Stimulated activated CD4-positive, alpha-beta T cell treated with anti-CD3 and anti-CD28 coated beads, Interleukin-12 subunit alpha, Interleukin-12 subunit beta, amount 100 ng/mL, for 48 hours (primary cell): ENCODE data around the gene FTSJ1.
A peak's percentile ranks its signal among the peaks of the same experiment; 100 is the strongest.
"Not testable (repeated sequence)": the region's sequence is repeated elsewhere in the genome, so short reads cannot be mapped to it uniquely, and the experiment has no call there.

Experiments
- DNase-seq, 3 donors: peaks; one replicate each; pipeline ENCODE4 v3.0.0-alpha.2; 2020; ENCODE audit warnings: low read depth in 2 of 3, low spot score in 1 of 3

FTSJ1 gene

GRCh38 chrX:48520976-48521352 is 45.0 kb downstream of the FTSJ1 start:
- DNase-seq = no peak

DNA sequence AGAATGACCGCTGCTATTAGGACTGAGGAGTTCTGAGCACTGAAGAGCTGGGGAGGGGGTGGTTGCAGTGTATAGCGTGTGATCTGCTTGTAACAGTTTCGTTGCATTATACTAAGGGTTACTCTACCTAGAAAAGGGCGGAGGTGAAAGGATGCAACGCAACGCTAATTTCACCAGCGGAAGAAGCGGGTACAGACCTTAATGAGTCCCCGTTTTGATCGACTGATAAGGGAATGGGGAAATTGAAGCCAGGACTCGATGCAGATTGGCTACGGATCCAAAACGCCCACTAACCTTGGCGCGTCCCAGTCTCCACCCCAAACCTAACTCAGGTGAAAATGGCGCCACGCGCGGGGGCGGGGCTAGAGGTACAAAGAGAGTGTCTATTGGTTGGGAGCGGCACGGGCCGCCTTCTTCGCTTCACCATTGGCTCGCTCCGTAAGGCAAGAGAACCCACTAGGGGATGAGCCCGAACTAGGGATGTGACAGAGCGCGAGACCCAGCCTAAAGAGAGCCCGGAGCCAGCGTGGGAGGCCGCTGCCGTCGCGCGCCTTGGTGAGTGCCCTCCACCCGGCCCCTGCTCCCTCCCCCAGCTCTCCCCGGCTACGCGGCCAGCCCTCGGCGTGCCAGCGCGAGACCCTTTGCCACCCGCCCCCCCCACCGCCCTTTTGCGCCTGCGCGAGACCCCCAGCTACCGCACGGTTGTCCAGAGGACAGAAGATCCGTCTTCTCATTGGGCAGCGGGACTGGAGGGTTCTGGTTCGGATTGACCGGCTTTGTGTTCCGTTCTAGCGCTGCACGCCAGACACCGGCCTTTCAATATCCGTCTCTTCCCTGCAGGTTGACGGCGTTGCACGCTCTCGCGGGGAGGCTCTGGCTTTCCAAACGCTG is 45.6 kb downstream of the FTSJ1 start, which contains the start of gene EBP:
TSS of gene EBP (plus strand) at position 456 of the 891 bp plus-strand sequence. CDS start 1,964 bp downstream, outside the sequence.
- peak; percentile 88 to 93 (median 90) for DNase-seq

DNA sequence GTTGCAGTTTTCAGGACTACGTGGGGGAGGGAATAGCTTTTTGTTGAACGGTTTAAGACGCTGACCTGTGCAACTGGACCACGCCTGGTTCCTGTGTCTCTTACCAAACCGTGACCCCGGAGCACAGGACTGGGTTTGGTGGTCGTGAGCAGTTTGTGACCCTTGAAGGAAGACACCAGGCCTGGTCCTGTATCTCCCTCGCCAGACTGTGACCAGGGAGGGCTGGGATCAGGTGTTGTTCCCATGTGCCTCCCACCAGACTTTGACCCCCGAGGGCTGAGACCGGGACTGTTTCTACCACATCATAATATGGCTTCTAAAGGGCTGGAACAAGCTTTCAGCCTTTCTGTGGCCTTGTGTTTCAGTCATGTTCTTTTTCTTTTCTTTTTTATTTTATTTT is 46.3 kb downstream of the FTSJ1 start:
- DNase-seq = no peak

- no peak for DNase-seq
Measured at GRCh38 chrX:48523682-48524081, 47.7 kb downstream of the FTSJ1 start.

DNA sequence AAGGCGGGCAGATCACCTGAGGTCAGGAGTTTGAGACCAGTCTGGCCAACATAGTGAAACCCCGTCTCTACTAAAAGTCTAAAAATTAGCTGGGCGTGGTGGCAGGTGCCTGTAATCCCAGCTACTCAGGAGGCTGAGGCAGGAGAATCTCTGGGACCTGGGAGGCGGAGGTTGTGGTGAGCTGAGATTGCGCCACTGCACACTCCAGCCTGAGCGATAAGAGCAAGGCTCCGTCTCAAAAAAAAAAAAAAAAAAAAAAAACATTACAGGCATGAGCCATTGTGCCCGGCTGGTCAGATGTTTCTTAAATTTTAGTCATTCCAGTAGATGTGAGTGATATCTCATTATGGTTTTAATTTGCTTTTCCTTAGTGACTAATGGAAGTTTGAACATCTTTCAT is 49.9 kb downstream of the FTSJ1 start:
- DNase-seq = not testable (repeated sequence)

GRCh38 chrX:48530736-48531135 is 54.7 kb downstream of the FTSJ1 start:
- no peak for DNase-seq

DNA sequence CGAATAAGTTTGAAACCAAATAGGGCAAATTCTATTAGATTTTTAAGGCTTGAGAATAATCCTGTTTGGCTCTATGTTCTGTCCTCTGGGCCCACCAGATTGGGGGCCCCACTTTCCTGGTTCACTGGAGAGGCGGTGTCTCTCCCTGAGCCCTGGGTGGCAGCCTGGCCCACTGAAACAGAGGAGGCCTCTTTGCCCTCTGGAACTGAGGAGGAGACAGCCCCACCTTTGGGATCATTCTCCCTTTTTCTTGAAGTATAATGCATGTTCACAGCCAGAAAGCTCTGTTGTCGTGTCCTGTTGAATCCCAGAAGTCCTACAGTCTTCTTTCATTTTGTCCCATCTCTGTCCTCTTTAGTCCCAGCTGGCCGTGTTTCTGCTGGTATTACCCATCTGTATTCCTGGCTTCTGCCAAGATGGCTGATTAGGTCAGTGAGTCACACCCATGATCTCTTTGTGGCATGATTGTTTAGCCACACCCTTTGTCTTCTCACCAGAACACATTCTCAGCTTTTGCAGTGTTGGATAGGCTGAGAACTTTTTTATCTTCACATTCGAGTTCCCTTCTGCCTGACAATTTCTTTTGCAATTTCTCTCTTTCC is 55.5 kb downstream of the FTSJ1 start:
- no peak for DNase-seq

- no peak for DNase-seq
Measured at GRCh38 chrX:48532161-48532560, 56.2 kb downstream of the FTSJ1 start.

DNA sequence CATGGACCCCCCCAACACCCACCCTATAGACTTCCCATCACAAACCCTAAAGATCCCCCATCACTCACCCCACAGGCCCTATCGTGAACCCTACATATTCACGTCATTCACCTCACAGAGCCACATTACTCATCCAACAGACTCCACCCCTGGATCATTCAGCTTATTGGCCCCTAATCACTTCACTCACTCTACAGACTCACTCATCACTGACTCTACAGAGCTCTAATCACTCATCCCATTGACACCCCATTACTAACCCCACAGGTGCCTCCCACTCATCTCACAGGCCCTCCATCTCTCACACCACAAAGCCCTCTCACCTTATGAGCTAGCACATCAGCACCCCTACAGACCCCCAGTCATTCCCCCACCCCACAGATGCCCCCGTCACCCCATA is 57.2 kb downstream of the FTSJ1 start:
- no peak for DNase-seq
